Panc1 (cell line): ENCODE data around the gene CBL. TPM values are rescaled to one million over a fixed set of nuclear protein-coding genes. Genes with fewer than 3 reads are reported as not detected.
A peak's percentile ranks its signal among the peaks of the same experiment; 100 is the strongest.

Experiments
- ATAC-seq: fragments of 200-7000 bp; cut with Tn5 transposase; 2 replicates; pipeline ENCODE4 v1.9.1; 2020; ENCODE audit warnings: mild to moderate bottlenecking, moderate library complexity
- BruUV-seq: library from RNA; stranded (reverse); fragments of 400-500 nt; replicated peaks from 2 replicates; lab custom pipeline; 2021; lab: Mats Ljungman, UMichigan
- CTCF ChIA-PET: fragments of 300-600 bp; sonication (Branson Sonifier 250); formaldehyde crosslinking; loops from one replicate; lab custom pipeline; 2022; ENCODE audit warnings: antibody characterized with exemption; lab: Charles Lee
- POLR2A ChIA-PET: fragments of 300-600 bp; sonication (Branson Sonifier 250); formaldehyde crosslinking; loops from one replicate; lab custom pipeline; 2022; ENCODE audit warnings: antibody characterized with exemption; lab: Charles Lee
- DNase-seq: peaks from one replicate; pipeline ENCODE4 v3.0.0-alpha.2; 2010; ENCODE audit warnings: low read depth, low spot score
- H3K27ac ChIP-seq: 2 replicates; pipeline ENCODE4 v1.5.1; 2011; ENCODE audit warnings: mild to moderate bottlenecking, low read length, inconsistent platforms
- H3K27me3 ChIP-seq: fragments of 200-500 bp; sonication (Bioruptor generic); 2 replicates; pipeline ENCODE4 v1.6.0; 2014; ENCODE audit warnings: low read length, inconsistent platforms; ENCODE audit not compliant: control insufficient read depth, insufficient read depth
- H3K36me3 ChIP-seq: fragments of 200-500 bp; sonication (Bioruptor generic); 2 replicates; pipeline ENCODE4 v1.5.1; 2014; ENCODE audit warnings: inconsistent platforms, mild to moderate bottlenecking, low read length, moderate library complexity; ENCODE audit not compliant: control insufficient read depth, insufficient read depth
- H3K4me1 ChIP-seq: 2 replicates; pipeline ENCODE4 v1.5.1; 2011; ENCODE audit warnings: inconsistent platforms, mild to moderate bottlenecking, low read length, moderate library complexity; ENCODE audit not compliant: control insufficient read depth, insufficient read depth
- H3K4me3 ChIP-seq, 2 experiments: 2 replicates each; pipeline ENCODE4 v1.5.1; 2011 to 2012; ENCODE audit warnings: low read depth in 2 of 2, low read length in 2 of 2, mild to moderate bottlenecking in 2 of 2, inconsistent platforms in 1 of 2, moderate library complexity in 1 of 2
- H3K9me3 ChIP-seq: fragments of 200-500 bp; sonication (Bioruptor generic); 2 replicates; pipeline ENCODE4 v1.5.1; 2014; ENCODE audit warnings: low read depth, mild to moderate bottlenecking, inconsistent platforms, low read length, moderate library complexity; ENCODE audit not compliant: control insufficient read depth, insufficient read depth
- POLR2AphosphoS5 ChIP-seq: IDR thresholded peaks from 2 replicates; pipeline ENCODE4 v1.6.1; 2012; ENCODE audit warnings: mild to moderate bottlenecking, low read depth, low read length, moderate library complexity
- SIN3A ChIP-seq: IDR thresholded peaks from 2 replicates; pipeline ENCODE4 v1.6.1; 2012; ENCODE audit warnings: low read depth, mild to moderate bottlenecking, low read length, moderate library complexity, borderline replicate concordance; ENCODE audit not compliant: insufficient read depth
- in situ Hi-C: cut with HindIII; loops from 2 replicates; pipeline ENCODE4 v1.10.0; 2016; ENCODE audit warnings: low sequenced_read_pairs, low pct_unique_long_range_greater_than_20kb
- intact Hi-C: fragments of 100-400 bp; cut with micrococcal nuclease; formaldehyde crosslinking; loops from one replicate; pipeline ENCODE4 v1.10.0; 2022; ENCODE audit not compliant: unreplicated experiment
- total RNA-seq: library from RNA; stranded (reverse); gene quantifications from one replicate; pipeline ENCODE4 v1.2.1, GENCODE V29; 2021; ENCODE audit not compliant: unreplicated experiment
- TF ChIP-seq, protein P1 (sequence below), 2 experiments: IDR thresholded peaks; 2 replicates each; pipeline ENCODE4 v1.6.1; 2011 to 2012; ENCODE audit warnings: low read depth in 2 of 2, control low read depth in 1 of 2, low read length in 1 of 2, mild to moderate bottlenecking in 1 of 2, moderate library complexity in 1 of 2; ENCODE audit not compliant: insufficient read depth in 1 of 2
- TF ChIP-seq, protein P2 (sequence below): fragments of 450-650 bp; IDR thresholded peaks from 2 replicates; pipeline ENCODE4 v1.5.1; 2017; ENCODE audit warnings: mild to moderate bottlenecking

CBL gene
- total RNA-seq, 1 experiment from 2014 or later: 69.9 TPM

DNA sequence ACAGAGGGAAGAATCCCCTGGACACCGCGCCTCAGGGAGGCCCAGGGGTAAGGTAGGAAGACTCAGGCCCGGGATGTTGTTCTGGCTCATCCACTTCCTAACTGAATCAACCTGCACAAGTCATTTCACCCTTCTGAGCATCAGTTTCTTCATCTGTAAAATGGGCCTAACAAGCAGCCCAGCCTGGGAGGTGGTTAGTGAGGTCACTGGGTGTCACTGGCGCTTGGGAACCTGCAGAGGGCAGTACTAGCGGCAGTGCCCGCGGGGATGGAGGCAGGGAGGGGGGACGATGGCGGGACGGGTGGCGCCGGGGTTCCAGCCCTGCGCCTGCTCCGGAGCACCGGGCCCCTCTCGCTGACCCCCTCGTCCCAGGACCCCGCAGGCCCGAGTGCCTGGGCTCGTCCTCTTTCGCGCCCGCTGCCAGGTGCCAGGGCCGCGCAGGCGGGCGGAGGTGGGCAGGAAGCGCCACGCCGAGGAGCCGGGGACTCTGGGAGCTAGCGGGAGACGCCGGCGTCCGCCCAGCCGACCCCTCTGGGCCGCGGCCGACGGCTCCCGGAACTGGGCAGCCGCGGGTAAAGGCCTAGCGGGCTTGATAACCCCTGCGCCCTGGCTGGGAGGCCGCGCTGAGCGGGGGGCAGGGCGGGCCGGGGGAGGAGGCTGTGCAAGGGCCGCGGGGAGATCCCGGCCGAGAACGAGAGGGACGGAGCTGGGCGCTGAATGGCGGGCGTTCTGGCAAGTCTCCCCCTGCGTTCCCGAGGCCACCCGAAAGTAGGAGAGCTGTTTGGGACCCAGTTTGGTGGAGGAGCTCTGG lies 37.5 kb upstream of the CBL start, which contains the start of gene NLRX1:
NLRX1 (plus strand) TSS at position 255 of the 811 bp plus-strand sequence. CDS start 2,679 bp downstream, outside the sequence.
- ChIA-PET CTCF (interaction anchor here (0.6 kb wide), 1 partner anchor 139 kb away, joined by 5 read pairs; no protein-coding TSS in a partner anchor), POLR2A (interaction anchor here (0.5 to 0.6 kb wide), 3 partner anchors 25 to 60 kb away, joined by 3 to 13 read pairs (median 3); no protein-coding TSS in a partner anchor)
- no peaks in the 10 kb centered on the region for H3K9me3 ChIP-seq
- TF ChIP-seq POLR2AphosphoS5: peak; percentile 82
- TF ChIP-seq, protein P1, sequence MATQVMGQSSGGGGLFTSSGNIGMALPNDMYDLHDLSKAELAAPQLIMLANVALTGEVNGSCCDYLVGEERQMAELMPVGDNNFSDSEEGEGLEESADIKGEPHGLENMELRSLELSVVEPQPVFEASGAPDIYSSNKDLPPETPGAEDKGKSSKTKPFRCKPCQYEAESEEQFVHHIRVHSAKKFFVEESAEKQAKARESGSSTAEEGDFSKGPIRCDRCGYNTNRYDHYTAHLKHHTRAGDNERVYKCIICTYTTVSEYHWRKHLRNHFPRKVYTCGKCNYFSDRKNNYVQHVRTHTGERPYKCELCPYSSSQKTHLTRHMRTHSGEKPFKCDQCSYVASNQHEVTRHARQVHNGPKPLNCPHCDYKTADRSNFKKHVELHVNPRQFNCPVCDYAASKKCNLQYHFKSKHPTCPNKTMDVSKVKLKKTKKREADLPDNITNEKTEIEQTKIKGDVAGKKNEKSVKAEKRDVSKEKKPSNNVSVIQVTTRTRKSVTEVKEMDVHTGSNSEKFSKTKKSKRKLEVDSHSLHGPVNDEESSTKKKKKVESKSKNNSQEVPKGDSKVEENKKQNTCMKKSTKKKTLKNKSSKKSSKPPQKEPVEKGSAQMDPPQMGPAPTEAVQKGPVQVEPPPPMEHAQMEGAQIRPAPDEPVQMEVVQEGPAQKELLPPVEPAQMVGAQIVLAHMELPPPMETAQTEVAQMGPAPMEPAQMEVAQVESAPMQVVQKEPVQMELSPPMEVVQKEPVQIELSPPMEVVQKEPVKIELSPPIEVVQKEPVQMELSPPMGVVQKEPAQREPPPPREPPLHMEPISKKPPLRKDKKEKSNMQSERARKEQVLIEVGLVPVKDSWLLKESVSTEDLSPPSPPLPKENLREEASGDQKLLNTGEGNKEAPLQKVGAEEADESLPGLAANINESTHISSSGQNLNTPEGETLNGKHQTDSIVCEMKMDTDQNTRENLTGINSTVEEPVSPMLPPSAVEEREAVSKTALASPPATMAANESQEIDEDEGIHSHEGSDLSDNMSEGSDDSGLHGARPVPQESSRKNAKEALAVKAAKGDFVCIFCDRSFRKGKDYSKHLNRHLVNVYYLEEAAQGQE (IDR thresholded peaks at IDR 0.05; ENCODE audit: insufficient read depth in 1 of 2, low read depth in 2 of 2, low read length in 1 of 2): no peak
- TF ChIP-seq, protein P2, sequence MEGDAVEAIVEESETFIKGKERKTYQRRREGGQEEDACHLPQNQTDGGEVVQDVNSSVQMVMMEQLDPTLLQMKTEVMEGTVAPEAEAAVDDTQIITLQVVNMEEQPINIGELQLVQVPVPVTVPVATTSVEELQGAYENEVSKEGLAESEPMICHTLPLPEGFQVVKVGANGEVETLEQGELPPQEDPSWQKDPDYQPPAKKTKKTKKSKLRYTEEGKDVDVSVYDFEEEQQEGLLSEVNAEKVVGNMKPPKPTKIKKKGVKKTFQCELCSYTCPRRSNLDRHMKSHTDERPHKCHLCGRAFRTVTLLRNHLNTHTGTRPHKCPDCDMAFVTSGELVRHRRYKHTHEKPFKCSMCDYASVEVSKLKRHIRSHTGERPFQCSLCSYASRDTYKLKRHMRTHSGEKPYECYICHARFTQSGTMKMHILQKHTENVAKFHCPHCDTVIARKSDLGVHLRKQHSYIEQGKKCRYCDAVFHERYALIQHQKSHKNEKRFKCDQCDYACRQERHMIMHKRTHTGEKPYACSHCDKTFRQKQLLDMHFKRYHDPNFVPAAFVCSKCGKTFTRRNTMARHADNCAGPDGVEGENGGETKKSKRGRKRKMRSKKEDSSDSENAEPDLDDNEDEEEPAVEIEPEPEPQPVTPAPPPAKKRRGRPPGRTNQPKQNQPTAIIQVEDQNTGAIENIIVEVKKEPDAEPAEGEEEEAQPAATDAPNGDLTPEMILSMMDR: peak; percentile 98
- H3K36me3 ChIP-seq: no peaks in the 10 kb centered on the region
- peak within 1 kb of the TSS; percentile 58 to 88 for H3K4me3 ChIP-seq
- BruUV-seq: no TSS peak
- H3K27me3 ChIP-seq: no peaks in the 10 kb centered on the region
- DNase-seq: peak; percentile 61
- intact Hi-C loops (no loop called here), in situ Hi-C loops (no loop called here)
- peaks cover 14% of the 10 kb centered on the region for H3K4me1 ChIP-seq
- ATAC-seq: peak; percentile 94
- peak within 1 kb of the TSS; percentile 80 for H3K27ac ChIP-seq

DNA sequence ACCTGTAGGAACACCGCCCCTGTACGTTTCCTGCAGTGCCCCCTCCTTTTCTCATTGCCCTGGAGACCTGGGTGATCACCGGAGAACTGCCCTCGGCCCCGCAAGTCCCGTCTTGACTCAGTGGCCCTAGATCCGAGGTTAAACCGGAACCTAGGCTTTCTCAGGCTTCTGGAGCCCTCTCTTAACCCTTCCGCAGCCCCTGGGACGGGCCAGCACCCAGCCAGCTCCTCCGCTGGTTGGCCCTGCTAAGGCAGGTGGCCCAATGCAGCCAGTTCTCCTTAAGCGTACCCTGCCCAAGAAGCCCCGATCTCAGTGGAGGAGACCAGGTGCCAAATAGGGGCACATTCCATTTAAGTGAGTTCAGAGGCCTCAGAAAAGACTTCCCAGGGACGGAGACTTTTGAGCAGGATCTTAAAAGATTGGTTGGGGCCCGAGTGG lies 36.8 kb upstream of the CBL start:
- in situ Hi-C loops: no loop called here
- BruUV-seq: no TSS peak
- peak overlapping the region; percentile 58 to 88 for H3K4me3 ChIP-seq
- intact Hi-C loops: no loop called here
- ATAC-seq: peak; percentile 64
- ChIA-PET POLR2A (interaction anchor here (0.5 to 0.6 kb wide), 2 partner anchors 26 to 40 kb away, joined by 3 to 13 read pairs; no protein-coding TSS in a partner anchor), CTCF (interaction anchor here (0.6 kb wide), 1 partner anchor 138 kb away, joined by 5 read pairs; no protein-coding TSS in a partner anchor)
- H3K27ac ChIP-seq: peak overlapping the region; percentile 80
- H3K27me3 ChIP-seq: no peaks in the 10 kb centered on the region
- no peak for DNase-seq
- H3K36me3 ChIP-seq: no peaks in the 10 kb centered on the region
- TF ChIP-seq, protein P2: no peak
- TF ChIP-seq POLR2AphosphoS5: no peak
- no peak for TF ChIP-seq SIN3A
- peaks cover 14% of the 10 kb centered on the region for H3K4me1 ChIP-seq
- H3K9me3 ChIP-seq: no peaks in the 10 kb centered on the region
